SK-N-SH treated with all-trans-retinoic acid at 6 μM for 48 hours (cell line): ENCODE results near the gene ARHGAP9.
"Not testable (repeated sequence)": the region's sequence is repeated elsewhere in the genome, so short reads cannot be mapped to it uniquely, and the experiment has no call there.

Source experiments
- ATAC-seq: fragments of 200-7000 bp; cut with Tn5 transposase; 3 replicates; pipeline ENCODE4 v1.9.1; 2020; ENCODE audit warnings: mild to moderate bottlenecking, moderate library complexity
- ARNTL ChIP-seq: fragments of 450-650 bp; formaldehyde crosslinking; IDR thresholded peaks from 2 replicates; pipeline ENCODE4 v1.5.0; 2020; ENCODE audit warnings: low read depth, mild to moderate bottlenecking, moderate library complexity, borderline replicate concordance
- BACH2 ChIP-seq: fragments of 250-450 bp; sonication (Bioruptor Pico); IDR thresholded peaks from 2 replicates; pipeline ENCODE4 v1.9.0; 2021; ENCODE audit warnings: mild to moderate bottlenecking, borderline replicate concordance
- CREB5 ChIP-seq: fragments of 250-450 bp; sonication (Bioruptor Pico); IDR thresholded peaks from 2 replicates; pipeline ENCODE4 v1.5.1; 2020; ENCODE audit warnings: low read depth, mild to moderate bottlenecking, moderate library complexity
- CSDC2 ChIP-seq: fragments of 250-450 bp; sonication (Bioruptor Pico); IDR thresholded peaks from 2 replicates; pipeline ENCODE4 v1.5.0; 2020; ENCODE audit warnings: mild to moderate bottlenecking, moderate library complexity
- CSRNP3 ChIP-seq: fragments of 250-450 bp; sonication (Bioruptor Pico); IDR thresholded peaks from 2 replicates; pipeline ENCODE4 v1.5.1; 2021; ENCODE audit warnings: mild to moderate bottlenecking, moderate library complexity
- ESRRG ChIP-seq: fragments of 250-450 bp; sonication (Bioruptor Pico); IDR thresholded peaks from 2 replicates; pipeline ENCODE4 v1.6.1; 2021; ENCODE audit warnings: mild to moderate bottlenecking
- ISL1 ChIP-seq: fragments of 250-450 bp; sonication (Bioruptor Pico); IDR thresholded peaks from 2 replicates; pipeline ENCODE4 v2.1.2; 2022; ENCODE audit warnings: mild to moderate bottlenecking, moderate library complexity
- PATZ1 ChIP-seq: fragments of 250-450 bp; sonication (Bioruptor Pico); IDR thresholded peaks from 2 replicates; pipeline ENCODE4 v1.8.0; 2020; ENCODE audit warnings: mild to moderate bottlenecking, moderate library complexity, borderline replicate concordance
- POU6F1 ChIP-seq: fragments of 250-450 bp; sonication (Bioruptor Pico); IDR thresholded peaks from 2 replicates; pipeline ENCODE4 v1.8.0; 2021; ENCODE audit warnings: low read depth, mild to moderate bottlenecking, moderate library complexity, borderline replicate concordance
- RARB ChIP-seq: fragments of 250-450 bp; sonication (Bioruptor Pico); IDR thresholded peaks from 2 replicates; pipeline ENCODE4 v1.8.0; 2021; ENCODE audit warnings: mild to moderate bottlenecking, moderate library complexity
- SNAI2 ChIP-seq: fragments of 250-450 bp; sonication (Bioruptor Pico); IDR thresholded peaks from 2 replicates; pipeline ENCODE4 v1.5.0; 2020; ENCODE audit warnings: mild to moderate bottlenecking, moderate library complexity
- TCF4 ChIP-seq: fragments of 250-450 bp; sonication (Bioruptor Pico); IDR thresholded peaks from 2 replicates; pipeline ENCODE4 v1.8.0; 2021; ENCODE audit warnings: mild to moderate bottlenecking, moderate library complexity, borderline replicate concordance
- TOX ChIP-seq: fragments of 250-450 bp; sonication (Bioruptor Pico); IDR thresholded peaks from 2 replicates; pipeline ENCODE4 v1.8.0; 2021; ENCODE audit warnings: mild to moderate bottlenecking, moderate library complexity, borderline replicate concordance
- TSHZ2 ChIP-seq: fragments of 250-450 bp; sonication (Bioruptor Pico); IDR thresholded peaks from 2 replicates; pipeline ENCODE4 v1.5.0; 2020; ENCODE audit warnings: mild to moderate bottlenecking, moderate library complexity
- ZC3H10 ChIP-seq: fragments of 250-450 bp; sonication (Bioruptor Pico); IDR thresholded peaks from 2 replicates; pipeline ENCODE4 v1.5.1; 2021; ENCODE audit warnings: mild to moderate bottlenecking, moderate library complexity
- ZFP3 ChIP-seq: fragments of 250-450 bp; sonication (Bioruptor Pico); IDR thresholded peaks from 2 replicates; pipeline ENCODE4 v1.5.0; 2020; ENCODE audit warnings: mild to moderate bottlenecking, moderate library complexity
- ZFP30 ChIP-seq: fragments of 450-650 bp; formaldehyde crosslinking; IDR thresholded peaks from 2 replicates; pipeline ENCODE4 v1.5.0; 2022; ENCODE audit warnings: mild to moderate bottlenecking, moderate library complexity
- ZNF565 ChIP-seq: fragments of 450-650 bp; formaldehyde crosslinking; conservative IDR thresholded peaks from 2 replicates; pipeline ENCODE4 v1.5.0; 2020; ENCODE audit warnings: low read depth, mild to moderate bottlenecking, moderate library complexity
- ZNF70 ChIP-seq: fragments of 450-650 bp; formaldehyde crosslinking; IDR thresholded peaks from 2 replicates; pipeline ENCODE4 v1.5.0; 2020; ENCODE audit warnings: mild to moderate bottlenecking, moderate library complexity
- ZNF8 ChIP-seq: fragments of 450-650 bp; formaldehyde crosslinking; IDR thresholded peaks from 2 replicates; pipeline ENCODE4 v1.5.0; 2020; ENCODE audit warnings: mild to moderate bottlenecking, moderate library complexity

Gene ARHGAP9

GRCh38 chr12:57429473-57430111 lies 50.1 kb downstream of the ARHGAP9 start:
- TF ChIP-seq ISL1 (no peak), ESRRG (no peak), ZNF8 (no peak), BACH2 (CRISPR knock-in tag) (no peak), ZC3H10 (CRISPR knock-in tag) (no peak), TSHZ2 (no peak), CSRNP3 (CRISPR knock-in tag) (no peak), TOX (CRISPR knock-in tag) (no peak), ZFP3 (CRISPR knock-in tag) (no peak), ZNF70 (CRISPR knock-in tag) (no peak), ARNTL (CRISPR knock-in tag) (no peak), POU6F1 (CRISPR knock-in tag) (no peak)
- peak; percentile 17 for ATAC-seq

- TF ChIP-seq ZC3H10 (CRISPR knock-in tag) = no peak
- TF ChIP-seq TCF4 (CRISPR knock-in tag) = no peak
- no peak for TF ChIP-seq PATZ1 (CRISPR knock-in tag)
- TF ChIP-seq ZFP30 (CRISPR knock-in tag) = no peak
- TF ChIP-seq BACH2 (CRISPR knock-in tag) = no peak
- no peak for TF ChIP-seq ZNF565 (CRISPR knock-in tag)
- no peak for TF ChIP-seq CREB5 (CRISPR knock-in tag)
- no peak for TF ChIP-seq RARB (CRISPR knock-in tag)
- TF ChIP-seq TOX (CRISPR knock-in tag) = no peak
- no peak for TF ChIP-seq CSDC2 (CRISPR knock-in tag)
- TF ChIP-seq CSRNP3 (CRISPR knock-in tag) = no peak
- TF ChIP-seq ZNF8 = no peak
- TF ChIP-seq ISL1 = no peak
- no peak for TF ChIP-seq POU6F1 (CRISPR knock-in tag)
- TF ChIP-seq SNAI2 (CRISPR knock-in tag) = no peak
- no peak for TF ChIP-seq ARNTL (CRISPR knock-in tag)
- TF ChIP-seq ZNF70 (CRISPR knock-in tag) = no peak
- no peak for TF ChIP-seq ZFP3 (CRISPR knock-in tag)
- no peak for ATAC-seq
These were observed 50.7 kb downstream of the ARHGAP9 start for GRCh38 chr12:57428965-57429364.

GRCh38 chr12:57426948-57427347 lies 52.7 kb downstream of the ARHGAP9 start:
- not testable (repeated sequence) for ATAC-seq
